ENCODE results near the gene TCP1. TPM values are rescaled to one million over a fixed set of nuclear protein-coding genes. Genes with fewer than 3 reads are reported as not detected.
"Not testable (repeated sequence)": the region's sequence is repeated elsewhere in the genome, so short reads cannot be mapped to it uniquely, and the experiment has no call there.

TCP1 gene
- polyA plus RNA-seq, 1 donor from 2014 or later: 379 TPM

DNA sequence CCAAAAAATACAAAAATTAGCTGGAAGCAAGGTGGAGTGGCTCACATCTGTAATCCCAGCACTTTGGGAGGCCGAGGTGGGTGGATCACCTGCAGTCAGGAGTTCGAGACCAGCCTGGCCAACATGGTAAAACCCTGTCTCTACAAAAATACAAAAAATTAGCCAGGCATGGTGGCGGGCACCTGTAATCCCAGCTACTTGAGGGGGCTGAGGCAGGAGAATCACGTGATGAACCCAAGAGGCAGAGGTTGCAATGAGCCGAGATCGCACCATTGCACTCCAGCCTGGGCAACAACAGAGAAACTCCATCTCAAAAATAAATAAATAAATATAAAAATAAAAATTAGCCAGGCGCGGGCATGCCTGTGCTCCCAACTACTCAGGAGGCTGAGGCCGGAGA, 35.3 kb upstream of the TCP1 start:
- not testable (repeated sequence) for H3K36me3 ChIP-seq (ENCODE audit: insufficient read depth, low read length); H3F3A ChIP-seq (ENCODE audit: insufficient read depth, low read length, poor library complexity, severe bottlenecking); H3K4me3 ChIP-seq (ENCODE audit: low read length); H3K9me2 ChIP-seq (ENCODE audit: insufficient read depth, low read length); H3K9ac ChIP-seq (ENCODE audit: low read length); H3K4me2 ChIP-seq (ENCODE audit: low read length); H2AFZ ChIP-seq (ENCODE audit: low read depth, low read length); H3K27ac ChIP-seq (ENCODE audit: low read length); H3K9me3 ChIP-seq (ENCODE audit: low read length); H4K20me1 ChIP-seq (ENCODE audit: insufficient read depth); H3K79me2 ChIP-seq (replicated peaks; ENCODE audit: insufficient read depth, low read length); H3K27me3 ChIP-seq (ENCODE audit: insufficient read depth, low read depth, low read length)

DNA sequence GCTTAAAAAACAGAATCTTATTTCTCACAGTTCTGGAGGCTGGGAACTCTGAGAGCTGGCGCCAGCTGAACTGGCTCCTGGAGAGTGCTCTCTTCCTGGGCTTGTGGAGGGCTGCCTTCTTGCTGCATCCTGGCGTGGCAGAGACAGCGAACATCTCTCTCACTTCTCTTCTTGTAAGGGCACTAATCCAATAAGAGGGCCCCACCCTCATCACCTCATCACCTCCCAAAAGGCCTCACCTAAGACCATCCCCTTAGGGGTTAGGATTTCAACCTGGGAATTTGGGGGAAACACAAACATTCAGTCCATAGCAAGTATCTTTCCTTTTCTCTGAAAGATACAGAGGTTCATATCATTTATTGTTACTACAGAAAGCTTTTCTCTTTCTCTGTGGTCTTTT, 34.6 kb upstream of the TCP1 start:
- no peak overlapping the region for H3K4me2 ChIP-seq (ENCODE audit: low read length)
- no peaks in the 10 kb centered on the region for H3F3A ChIP-seq (ENCODE audit: insufficient read depth, low read length, poor library complexity, severe bottlenecking)
- no peak overlapping the region for H2AFZ ChIP-seq (ENCODE audit: low read depth, low read length)
- H3K4me3 ChIP-seq (ENCODE audit: low read length): no peak overlapping the region
- H3K79me2 ChIP-seq (replicated peaks; ENCODE audit: insufficient read depth, low read length): no peaks in the 10 kb centered on the region
- TF ChIP-seq EP300 (conservative IDR thresholded peaks at IDR 0.05; ENCODE audit: poor library complexity, severe bottlenecking) (no peak), MXI1 (conservative IDR thresholded peaks at IDR 0.05; ENCODE audit: poor library complexity, severe bottlenecking) (no peak), POLR2AphosphoS5 (IDR thresholded peaks at IDR 0.05) (no peak), EZH2 (IDR thresholded peaks at IDR 0.05; ENCODE audit: borderline replicate concordance, insufficient read depth, low read length, poor library complexity, severe bottlenecking) (no peak), SMC3 (conservative IDR thresholded peaks at IDR 0.05; ENCODE audit: poor library complexity) (no peak), RAD21 (conservative IDR thresholded peaks at IDR 0.05) (no peak)
- H3K27ac ChIP-seq (ENCODE audit: low read length): no peak overlapping the region
- no peaks in the 10 kb centered on the region for H3K36me3 ChIP-seq (ENCODE audit: insufficient read depth, low read length)
- H3K27me3 ChIP-seq (ENCODE audit: insufficient read depth, low read depth, low read length): no peaks in the 10 kb centered on the region
- H3K9me3 ChIP-seq (ENCODE audit: low read length): no peaks in the 10 kb centered on the region
- H3K9ac ChIP-seq (ENCODE audit: low read length): no peak overlapping the region
- no peaks in the 10 kb centered on the region for H3K9me2 ChIP-seq (ENCODE audit: insufficient read depth, low read length)
- H4K20me1 ChIP-seq (ENCODE audit: insufficient read depth): no peaks in the 10 kb centered on the region

DNA sequence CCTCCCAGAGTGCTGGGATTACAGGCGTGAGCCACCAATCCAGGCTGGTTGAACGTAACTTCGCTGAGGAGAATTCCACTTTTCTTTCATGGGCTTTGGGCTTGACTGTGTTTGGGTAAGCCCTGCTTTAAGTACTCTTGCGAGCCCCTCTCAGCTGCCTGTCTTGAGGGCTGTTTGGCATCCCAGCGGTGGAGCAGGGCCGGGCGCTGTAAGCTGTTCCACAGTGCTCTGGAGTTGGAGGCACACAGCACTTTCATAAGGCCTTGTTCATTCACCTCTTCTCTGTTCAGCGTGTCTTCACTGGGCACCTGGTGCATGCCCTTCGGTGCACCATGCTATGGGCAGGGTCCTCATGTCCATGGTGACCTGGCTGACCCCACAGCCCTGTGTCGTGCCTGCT, 32.3 kb upstream of the TCP1 start:
- no peaks in the 10 kb centered on the region for H3F3A ChIP-seq (ENCODE audit: insufficient read depth, low read length, poor library complexity, severe bottlenecking)
- H4K20me1 ChIP-seq (ENCODE audit: insufficient read depth): no peaks in the 10 kb centered on the region
- H3K27me3 ChIP-seq (ENCODE audit: insufficient read depth, low read depth, low read length): no peaks in the 10 kb centered on the region
- no peak overlapping the region for H3K4me2 ChIP-seq (ENCODE audit: low read length)
- H3K9ac ChIP-seq (ENCODE audit: low read length): no peak overlapping the region
- H3K27ac ChIP-seq (ENCODE audit: low read length): no peak overlapping the region
- no peaks in the 10 kb centered on the region for H3K9me2 ChIP-seq (ENCODE audit: insufficient read depth, low read length)
- no peaks in the 10 kb centered on the region for H3K36me3 ChIP-seq (ENCODE audit: insufficient read depth, low read length)
- H3K79me2 ChIP-seq (replicated peaks; ENCODE audit: insufficient read depth, low read length): no peaks in the 10 kb centered on the region
- no peaks in the 10 kb centered on the region for H3K9me3 ChIP-seq (ENCODE audit: low read length)
- H3K4me3 ChIP-seq (ENCODE audit: low read length): no peak overlapping the region
- TF ChIP-seq SMC3 (conservative IDR thresholded peaks at IDR 0.05; ENCODE audit: poor library complexity): no peak
- TF ChIP-seq MXI1 (conservative IDR thresholded peaks at IDR 0.05; ENCODE audit: poor library complexity, severe bottlenecking): no peak
- TF ChIP-seq, protein P1, sequence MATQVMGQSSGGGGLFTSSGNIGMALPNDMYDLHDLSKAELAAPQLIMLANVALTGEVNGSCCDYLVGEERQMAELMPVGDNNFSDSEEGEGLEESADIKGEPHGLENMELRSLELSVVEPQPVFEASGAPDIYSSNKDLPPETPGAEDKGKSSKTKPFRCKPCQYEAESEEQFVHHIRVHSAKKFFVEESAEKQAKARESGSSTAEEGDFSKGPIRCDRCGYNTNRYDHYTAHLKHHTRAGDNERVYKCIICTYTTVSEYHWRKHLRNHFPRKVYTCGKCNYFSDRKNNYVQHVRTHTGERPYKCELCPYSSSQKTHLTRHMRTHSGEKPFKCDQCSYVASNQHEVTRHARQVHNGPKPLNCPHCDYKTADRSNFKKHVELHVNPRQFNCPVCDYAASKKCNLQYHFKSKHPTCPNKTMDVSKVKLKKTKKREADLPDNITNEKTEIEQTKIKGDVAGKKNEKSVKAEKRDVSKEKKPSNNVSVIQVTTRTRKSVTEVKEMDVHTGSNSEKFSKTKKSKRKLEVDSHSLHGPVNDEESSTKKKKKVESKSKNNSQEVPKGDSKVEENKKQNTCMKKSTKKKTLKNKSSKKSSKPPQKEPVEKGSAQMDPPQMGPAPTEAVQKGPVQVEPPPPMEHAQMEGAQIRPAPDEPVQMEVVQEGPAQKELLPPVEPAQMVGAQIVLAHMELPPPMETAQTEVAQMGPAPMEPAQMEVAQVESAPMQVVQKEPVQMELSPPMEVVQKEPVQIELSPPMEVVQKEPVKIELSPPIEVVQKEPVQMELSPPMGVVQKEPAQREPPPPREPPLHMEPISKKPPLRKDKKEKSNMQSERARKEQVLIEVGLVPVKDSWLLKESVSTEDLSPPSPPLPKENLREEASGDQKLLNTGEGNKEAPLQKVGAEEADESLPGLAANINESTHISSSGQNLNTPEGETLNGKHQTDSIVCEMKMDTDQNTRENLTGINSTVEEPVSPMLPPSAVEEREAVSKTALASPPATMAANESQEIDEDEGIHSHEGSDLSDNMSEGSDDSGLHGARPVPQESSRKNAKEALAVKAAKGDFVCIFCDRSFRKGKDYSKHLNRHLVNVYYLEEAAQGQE (IDR thresholded peaks at IDR 0.05; ENCODE audit: borderline replicate concordance): no peak
- TF ChIP-seq EZH2 (IDR thresholded peaks at IDR 0.05; ENCODE audit: borderline replicate concordance, insufficient read depth, low read length, poor library complexity, severe bottlenecking): no peak
- TF ChIP-seq POLR2AphosphoS5 (IDR thresholded peaks at IDR 0.05): no peak
- TF ChIP-seq RAD21 (conservative IDR thresholded peaks at IDR 0.05): no peak
- TF ChIP-seq EP300 (conservative IDR thresholded peaks at IDR 0.05; ENCODE audit: poor library complexity, severe bottlenecking): no peak
- TF ChIP-seq TAF1 (IDR thresholded peaks at IDR 0.05; ENCODE audit: low read depth): no peak
- TF ChIP-seq, protein P2, sequence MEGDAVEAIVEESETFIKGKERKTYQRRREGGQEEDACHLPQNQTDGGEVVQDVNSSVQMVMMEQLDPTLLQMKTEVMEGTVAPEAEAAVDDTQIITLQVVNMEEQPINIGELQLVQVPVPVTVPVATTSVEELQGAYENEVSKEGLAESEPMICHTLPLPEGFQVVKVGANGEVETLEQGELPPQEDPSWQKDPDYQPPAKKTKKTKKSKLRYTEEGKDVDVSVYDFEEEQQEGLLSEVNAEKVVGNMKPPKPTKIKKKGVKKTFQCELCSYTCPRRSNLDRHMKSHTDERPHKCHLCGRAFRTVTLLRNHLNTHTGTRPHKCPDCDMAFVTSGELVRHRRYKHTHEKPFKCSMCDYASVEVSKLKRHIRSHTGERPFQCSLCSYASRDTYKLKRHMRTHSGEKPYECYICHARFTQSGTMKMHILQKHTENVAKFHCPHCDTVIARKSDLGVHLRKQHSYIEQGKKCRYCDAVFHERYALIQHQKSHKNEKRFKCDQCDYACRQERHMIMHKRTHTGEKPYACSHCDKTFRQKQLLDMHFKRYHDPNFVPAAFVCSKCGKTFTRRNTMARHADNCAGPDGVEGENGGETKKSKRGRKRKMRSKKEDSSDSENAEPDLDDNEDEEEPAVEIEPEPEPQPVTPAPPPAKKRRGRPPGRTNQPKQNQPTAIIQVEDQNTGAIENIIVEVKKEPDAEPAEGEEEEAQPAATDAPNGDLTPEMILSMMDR (IDR thresholded peaks at IDR 0.05; ENCODE audit: poor library complexity, severe bottlenecking): no peak
- H2AFZ ChIP-seq (ENCODE audit: low read depth, low read length): no peak overlapping the region

All from neural cell (in vitro differentiated cells).